ENCODE results near the gene KSR2.

DNA sequence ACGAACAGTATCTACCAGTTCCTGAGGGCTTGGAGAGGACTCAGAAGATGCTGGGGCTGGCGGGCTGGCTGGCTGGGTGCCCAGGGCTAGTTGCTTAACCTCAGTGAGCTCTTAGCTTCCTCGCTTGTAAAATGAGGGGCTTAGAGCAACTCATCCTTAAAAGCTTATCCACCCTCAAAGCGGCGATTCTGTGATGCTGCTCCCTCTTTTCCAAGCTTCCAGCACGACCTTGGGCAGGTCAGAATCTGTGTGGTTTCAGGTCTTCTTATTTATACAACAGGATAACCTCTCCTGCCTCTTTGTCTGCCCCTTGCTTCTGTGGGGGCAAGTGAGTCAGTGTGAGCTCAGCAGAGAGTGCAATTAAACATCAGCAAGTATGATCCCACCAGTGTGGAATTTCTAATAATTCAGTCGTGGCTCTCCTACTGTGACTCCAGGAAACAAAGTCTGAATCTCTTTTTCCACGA, 281.8 kb downstream of the KSR2 start:
- TF ChIP-seq, protein P1, sequence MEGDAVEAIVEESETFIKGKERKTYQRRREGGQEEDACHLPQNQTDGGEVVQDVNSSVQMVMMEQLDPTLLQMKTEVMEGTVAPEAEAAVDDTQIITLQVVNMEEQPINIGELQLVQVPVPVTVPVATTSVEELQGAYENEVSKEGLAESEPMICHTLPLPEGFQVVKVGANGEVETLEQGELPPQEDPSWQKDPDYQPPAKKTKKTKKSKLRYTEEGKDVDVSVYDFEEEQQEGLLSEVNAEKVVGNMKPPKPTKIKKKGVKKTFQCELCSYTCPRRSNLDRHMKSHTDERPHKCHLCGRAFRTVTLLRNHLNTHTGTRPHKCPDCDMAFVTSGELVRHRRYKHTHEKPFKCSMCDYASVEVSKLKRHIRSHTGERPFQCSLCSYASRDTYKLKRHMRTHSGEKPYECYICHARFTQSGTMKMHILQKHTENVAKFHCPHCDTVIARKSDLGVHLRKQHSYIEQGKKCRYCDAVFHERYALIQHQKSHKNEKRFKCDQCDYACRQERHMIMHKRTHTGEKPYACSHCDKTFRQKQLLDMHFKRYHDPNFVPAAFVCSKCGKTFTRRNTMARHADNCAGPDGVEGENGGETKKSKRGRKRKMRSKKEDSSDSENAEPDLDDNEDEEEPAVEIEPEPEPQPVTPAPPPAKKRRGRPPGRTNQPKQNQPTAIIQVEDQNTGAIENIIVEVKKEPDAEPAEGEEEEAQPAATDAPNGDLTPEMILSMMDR (IDR thresholded peaks at IDR 0.05): no peak
- no peak for TF ChIP-seq POLR2A (IDR thresholded peaks at IDR 0.05)
